HG03457 (cell line): ENCODE measurements around the gene PTBP1.

ENCODE experiments used
- ATAC-seq: cut with Tn5 transposase; IDR thresholded peaks from one replicate; pipeline ENCODE4 v1.9.1; 2021; ENCODE audit warnings: moderate number of reproducible peaks; ENCODE audit not compliant: unreplicated experiment

Gene PTBP1

DNA sequence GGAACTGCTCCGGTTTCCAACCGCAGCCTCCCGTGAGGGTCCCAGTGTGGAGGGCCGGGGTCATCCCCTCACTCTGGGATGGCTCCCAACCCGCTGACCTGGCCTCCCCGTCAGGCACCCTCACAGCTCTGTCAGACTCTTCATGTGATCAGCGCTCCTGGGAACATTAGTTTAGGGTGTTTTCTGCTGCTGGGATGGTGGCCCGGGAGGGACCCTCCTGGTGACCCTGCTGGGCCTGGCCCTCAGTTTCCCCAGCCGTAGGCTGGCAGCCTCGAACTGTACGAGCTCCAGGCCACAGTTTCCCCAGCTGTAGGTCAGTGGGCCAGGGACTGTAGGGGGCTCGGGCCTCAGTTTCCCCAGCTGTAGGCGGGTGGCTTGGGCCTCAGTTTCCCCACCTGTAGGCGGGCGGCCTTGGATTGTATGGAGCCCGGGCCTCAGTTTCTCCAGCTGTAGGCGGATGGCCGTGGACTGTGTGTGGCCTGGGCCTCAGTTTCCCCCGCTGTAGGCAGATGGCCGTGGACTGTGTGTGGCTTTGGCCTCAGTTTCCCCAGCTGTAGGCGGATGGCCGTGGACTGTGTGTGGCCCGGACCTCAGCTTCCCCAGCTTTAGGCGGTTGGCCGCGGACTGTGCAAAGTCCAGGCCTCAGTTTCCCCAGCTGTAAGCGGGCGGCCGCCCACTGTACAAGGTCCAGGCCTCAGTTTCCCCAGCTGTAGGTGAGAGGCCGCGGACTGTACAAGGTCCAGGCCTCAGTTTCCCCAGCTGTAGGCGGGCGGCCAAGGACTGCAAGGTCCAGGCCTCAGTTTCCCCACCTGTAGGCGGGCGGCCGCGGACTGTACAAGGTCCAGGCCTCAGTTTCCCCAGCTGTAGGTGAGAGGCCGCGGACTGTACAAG is 1.3 kb upstream of the PTBP1 start:
- ATAC-seq = no peak

DNA sequence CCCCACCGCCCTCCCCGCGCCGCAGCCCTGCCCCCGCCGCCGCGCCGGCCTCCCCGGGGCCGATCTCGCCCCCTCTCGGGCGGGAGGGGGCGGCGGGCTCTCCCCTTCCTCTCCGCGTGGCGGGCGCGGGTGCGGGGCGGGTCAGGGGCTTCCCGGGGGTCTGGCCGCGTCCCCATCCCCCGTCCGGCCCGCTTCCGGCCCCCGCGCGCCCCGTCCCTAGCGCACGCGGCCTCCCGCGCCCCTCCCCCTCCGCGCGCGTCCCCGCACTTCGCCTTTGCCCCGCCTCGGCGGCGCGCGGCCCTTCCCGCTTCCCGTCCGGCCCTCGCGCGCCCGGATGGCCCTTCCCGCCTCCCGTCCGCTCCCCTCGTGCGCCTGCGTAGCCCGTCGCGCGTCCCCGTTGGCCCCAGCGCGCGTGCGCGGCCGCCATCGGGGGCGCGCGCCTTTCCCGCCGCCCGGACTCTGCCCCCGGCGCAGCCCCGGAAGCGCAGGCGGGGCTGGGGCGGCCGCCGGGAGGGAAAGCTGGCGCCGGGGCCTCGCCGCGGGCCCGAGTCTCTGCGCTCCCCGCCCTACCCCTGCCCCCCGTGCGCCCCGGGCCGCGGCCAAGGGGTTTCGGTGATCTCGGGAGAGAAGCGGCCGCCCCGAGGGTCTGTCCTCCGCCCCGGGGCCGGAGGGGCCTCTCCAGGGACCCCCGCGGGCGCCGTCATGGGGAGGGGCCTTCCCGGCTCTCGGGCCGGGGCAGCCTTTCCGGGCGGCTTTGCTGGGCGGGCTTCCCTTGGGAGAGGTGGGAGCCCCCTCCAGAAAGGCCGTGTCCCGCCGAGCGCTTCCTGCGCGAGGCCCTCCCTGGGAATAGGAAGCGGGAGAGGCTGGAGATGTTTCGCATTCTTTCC is 519 bp downstream of the PTBP1 start:
- peak; percentile 22 for ATAC-seq

DNA sequence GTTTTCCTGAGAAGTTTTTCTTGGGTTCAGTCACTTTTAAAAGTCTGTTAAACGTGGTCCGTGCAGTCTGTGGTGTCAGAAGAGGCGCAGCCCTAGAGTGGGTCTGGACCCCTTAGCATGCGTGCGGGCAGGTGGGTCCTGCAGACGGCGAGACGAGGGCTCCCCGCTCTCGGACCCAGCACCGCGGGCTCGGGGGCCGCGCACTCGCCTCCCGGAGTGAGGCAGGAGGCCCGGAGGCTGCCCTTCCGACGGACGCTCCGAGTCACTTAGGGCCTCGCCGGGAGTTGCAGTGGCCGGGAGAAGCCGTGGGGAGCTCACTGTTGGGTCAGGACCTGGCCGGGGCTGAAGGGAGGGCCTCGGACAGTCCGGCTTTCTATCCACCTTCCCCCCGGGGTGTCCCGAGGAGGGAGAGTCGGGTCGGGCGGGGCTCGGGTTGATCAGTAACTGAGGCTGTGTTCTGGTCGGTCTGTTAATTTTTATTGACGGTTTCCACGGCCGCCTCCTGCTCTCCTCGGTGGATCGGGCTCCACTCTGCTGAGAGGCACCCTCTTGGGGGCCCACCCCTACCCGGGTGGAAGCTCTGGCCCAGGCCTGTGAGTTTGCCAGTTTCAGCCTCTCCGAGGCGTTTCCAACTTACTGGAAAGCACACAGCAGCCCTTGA is 1.3 kb downstream of the PTBP1 start:
- ATAC-seq = no peak

DNA sequence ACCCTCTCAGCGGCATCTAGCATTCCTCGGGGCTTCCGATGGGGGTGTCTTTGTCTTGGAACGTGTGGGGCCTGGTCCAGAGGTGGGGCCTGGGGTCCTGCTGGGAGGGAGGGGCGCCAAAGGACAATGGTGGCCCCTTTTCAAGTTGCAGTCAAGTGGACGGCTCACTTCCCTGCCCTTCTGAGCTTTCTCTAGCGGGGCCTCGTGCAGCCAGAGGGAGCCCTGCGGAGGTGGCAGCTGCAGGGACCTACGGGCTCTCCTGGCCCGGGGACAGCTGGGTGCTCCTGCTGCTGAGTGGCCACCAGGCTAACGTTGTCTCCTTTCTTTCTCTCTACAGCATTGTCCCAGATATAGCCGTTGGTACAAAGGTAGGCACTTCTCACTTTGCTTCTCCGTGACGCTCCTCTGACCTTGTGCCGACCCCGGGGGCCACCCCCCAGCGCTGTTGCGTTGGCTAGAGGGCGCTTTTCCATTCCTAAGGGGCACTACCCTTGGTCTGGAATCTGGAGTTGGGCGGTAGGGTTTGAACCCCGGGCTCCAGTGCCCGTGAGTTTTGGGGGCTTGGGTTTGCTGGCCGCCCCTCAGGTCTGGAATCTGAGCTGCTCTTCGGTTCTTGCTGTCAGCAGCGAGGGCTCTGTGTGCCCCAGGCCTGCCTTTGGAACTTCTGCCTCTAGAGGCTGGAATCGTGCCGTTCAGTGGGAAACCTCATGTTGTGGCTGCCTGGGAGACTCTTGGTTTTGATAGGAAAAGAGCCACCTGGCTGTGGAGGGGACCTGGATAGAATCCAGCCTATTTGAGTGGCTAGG is 2.0 kb downstream of the PTBP1 start:
- no peak for ATAC-seq

DNA sequence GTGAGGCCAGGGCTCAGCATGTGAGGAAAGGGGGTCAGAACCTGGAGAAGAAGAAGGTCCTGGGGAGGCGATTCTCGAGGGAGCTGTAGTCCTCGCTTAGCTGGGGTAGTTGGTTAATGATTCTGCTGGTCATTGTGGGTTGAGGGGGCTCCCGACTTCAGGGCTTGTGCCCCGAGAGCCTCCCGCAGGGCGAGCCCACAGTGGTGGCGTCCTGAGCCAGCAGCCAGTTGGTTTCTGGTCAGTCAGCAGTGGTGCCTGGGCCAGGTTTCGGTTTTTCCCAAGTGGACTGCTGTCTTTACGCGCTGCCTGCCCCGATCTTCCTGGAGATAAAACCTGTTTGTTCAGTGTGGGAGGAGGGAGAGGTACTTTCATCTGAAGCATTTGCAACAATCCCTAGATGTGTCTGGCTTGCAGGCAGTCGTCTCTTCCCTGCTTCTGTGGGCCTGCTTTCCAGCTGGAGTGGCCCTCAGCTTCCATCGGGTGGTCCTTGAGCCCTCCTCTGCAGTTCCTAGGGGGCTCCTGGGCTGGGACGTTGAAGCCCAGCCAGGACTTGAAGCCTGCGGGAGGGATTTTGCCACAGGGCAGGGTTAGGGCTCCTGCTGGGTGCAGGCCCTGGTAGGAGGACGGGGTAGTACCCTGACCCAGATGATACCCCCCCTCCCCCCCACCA is 3.2 kb downstream of the PTBP1 start:
- ATAC-seq = no peak

DNA sequence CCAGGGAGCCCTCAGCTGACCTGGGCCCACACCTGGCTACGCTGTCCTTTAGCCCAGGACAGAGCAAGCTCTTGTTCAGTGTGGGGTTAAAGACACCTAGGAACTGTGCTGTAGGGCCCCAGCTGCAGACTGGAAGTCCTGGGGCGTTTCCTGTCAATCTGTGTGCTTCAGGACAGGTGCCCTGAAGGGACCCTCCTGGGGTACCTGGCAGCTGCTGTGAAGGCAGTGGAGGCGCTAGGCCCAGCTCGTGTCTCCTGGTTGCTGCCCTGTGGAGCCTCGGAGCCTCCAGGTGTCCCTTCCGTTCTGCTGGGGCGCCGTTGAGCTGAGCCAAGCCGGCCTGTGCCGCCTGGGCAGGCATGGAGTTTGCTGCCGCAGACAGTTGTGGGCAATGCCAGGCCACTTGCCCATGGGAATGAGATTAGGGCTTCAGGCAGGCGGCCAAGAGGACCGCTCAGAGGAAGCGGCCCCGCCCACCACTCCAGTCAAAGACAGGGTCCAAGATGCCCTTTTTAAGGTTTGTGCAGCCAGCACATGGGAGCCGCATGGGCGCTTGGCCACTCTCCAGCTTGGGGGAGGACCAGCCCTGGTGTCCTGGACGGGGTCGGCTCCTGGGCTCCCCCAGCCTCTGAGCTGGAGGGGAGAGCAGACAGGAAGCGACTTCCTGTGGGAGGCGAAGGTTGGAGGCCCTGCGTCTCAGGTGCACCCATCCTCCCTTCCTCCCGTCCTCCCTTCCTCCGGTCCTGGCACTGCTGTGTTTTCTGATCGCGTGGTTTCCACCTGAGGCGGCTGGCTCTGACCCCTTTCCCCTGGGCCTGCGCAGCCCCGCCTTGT is 4.0 kb downstream of the PTBP1 start:
- no peak for ATAC-seq

DNA sequence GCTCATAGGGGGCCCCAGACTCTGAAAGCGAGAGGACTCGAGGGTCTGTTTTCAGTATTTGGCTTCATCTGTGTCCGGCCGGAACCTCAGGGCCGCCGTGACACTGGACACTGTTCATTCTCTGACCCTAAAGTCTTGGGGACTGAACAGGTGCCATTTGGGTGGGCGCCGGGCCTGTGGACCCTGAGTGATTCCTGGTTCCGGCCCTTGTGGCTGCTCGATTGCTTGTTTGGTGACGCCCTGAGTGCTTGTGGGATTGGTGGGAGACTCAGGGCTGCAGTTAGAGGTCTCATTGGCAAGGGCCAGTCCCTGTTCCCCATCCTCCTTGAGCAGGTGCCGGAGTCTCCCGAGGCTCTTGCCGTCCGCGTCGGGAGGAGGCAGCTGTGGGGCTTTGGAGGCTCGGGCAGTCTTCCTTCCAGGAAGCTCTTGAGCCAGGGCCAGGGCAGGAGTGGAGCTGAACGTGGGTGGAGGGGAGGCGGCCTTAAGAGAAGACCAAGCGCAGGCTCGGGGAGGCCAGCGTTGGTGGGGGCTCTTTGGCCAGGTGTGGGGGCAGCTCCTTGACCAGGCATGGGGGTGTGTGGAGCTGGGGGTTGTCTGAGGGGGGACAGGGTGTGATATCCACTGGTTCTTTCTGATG is 4.7 kb downstream of the PTBP1 start:
- no peak for ATAC-seq

DNA sequence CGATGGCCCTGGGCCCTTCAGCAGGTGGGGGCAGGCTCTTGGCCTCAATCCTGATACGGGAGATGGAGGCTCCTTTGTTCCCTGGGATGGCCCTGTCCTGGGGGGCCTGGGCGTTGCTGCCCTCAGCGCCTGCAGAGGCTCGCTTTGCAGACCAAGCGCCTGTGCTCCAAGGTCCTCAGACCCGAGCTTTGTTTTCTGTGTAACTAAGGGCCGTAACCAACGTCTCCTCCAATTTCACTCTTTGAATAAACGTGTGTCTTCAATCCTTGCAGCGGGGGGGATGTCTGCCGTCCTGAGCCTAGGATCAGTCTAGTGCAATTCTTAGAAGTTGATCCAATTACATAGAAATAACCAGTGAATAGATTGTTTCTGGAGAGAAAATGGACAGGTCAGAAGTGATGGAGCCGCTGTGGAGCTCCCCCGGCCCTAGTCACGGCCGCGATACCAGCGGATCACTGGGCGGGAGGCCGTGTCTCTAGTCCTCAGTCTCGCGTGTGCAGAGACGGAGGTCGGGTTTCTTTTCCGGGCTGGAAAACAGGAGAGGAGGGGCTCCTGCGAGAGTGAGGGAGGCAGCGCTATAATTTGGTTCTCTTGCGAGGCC is 5.3 kb downstream of the PTBP1 start:
- no peak for ATAC-seq

DNA sequence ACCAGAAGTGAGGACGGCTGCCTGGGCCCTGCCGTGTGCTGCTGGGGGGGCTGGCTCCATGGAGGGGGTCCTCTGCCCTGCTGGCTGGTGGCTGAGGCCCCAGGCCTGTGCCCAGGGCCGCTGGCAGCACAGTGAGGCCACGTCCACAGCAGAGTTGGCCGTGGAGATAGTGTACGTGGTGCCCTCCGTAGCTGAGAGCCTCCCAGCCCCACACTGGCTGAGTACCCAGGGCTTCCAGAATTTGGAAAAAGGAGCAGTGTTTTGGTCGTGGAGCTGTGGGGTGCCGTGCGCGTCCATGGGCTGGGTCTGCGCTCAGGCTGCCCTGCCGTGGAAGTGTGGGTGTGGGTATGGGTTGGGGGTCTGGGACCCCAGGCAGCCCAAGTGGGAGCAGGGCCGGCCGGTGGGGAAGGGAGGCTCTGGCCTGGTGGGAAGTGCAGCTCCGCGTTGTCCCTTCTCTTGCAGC is 5.9 kb downstream of the PTBP1 start:
- ATAC-seq = no peak

DNA sequence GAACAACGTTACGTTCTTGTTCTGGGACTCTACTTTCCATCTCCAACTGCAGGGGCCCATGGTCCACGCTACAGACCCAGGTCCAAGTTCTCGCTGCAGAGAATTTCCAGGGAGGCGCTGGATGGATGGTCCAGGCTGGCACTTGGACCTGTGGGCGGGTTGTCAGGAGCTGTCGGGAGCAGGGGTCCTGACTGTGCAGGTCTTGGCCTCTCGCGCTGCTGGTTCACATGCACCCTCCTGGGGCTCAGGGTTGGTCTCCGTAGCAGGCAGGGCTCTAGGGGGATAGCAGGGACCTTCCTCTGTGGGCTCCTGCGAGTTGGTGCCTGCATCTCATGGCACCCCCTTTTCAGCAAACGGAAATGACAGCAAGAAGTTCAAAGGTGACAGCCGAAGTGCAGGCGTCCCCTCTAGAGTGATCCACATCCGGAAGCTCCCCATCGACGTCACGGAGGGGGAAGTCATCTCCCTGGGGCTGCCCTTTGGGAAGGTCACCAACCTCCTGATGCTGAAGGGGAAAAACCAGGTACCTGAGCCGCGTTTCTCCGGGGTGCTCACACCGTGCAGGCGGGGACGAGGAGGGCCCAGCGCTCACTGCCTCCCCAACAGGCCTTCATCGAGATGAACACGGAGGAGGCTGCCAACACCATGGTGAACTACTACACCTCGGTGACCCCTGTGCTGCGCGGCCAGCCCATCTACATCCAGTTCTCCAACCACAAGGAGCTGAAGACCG is 6.6 kb downstream of the PTBP1 start:
- no peak for ATAC-seq

DNA sequence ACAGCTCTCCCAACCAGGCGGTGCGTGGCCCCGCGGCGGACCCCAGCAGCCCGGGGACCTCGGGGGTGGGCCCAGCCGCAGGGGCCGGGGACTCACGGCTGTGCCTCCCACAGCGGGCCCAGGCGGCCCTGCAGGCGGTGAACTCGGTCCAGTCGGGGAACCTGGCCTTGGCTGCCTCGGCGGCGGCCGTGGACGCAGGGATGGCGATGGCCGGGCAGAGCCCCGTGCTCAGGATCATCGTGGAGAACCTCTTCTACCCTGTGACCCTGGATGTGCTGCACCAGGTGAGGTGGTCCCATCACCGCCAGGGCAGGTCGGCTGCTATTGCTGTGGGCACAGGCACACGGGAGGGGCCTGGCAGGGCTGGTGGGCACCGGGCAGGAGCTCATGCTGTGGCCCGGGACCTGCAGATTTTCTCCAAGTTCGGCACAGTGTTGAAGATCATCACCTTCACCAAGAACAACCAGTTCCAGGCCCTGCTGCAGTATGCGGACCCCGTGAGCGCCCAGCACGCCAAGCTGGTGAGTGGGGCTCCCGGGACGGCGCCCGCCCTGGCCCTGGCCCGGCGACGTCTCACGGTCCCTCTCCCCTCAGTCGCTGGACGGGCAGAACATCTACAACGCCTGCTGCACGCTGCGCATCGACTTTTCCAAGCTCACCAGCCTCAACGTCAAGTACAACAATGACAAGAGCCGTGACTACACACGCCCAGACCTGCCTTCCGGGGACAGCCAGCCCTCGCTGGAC is 7.3 kb downstream of the PTBP1 start:
- no peak for ATAC-seq

DNA sequence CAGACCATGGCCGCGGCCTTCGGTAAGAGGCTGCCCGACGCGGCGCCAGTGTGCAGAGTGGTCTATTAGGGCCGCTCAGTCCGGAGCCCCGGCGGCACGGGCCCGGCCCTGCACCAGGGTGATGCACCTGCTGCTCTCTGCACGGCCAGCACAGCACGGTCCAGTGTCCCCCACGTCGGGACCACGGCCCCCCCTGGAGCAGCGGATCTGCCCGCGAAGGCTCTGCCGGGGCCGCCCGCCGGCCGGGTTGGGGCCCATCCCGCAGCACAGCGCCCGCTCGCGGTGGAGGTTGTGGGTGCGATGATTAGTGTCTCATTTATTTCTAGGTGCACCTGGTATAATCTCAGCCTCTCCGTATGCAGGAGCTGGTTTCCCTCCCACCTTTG is 7.9 kb downstream of the PTBP1 start:
- ATAC-seq = no peak

DNA sequence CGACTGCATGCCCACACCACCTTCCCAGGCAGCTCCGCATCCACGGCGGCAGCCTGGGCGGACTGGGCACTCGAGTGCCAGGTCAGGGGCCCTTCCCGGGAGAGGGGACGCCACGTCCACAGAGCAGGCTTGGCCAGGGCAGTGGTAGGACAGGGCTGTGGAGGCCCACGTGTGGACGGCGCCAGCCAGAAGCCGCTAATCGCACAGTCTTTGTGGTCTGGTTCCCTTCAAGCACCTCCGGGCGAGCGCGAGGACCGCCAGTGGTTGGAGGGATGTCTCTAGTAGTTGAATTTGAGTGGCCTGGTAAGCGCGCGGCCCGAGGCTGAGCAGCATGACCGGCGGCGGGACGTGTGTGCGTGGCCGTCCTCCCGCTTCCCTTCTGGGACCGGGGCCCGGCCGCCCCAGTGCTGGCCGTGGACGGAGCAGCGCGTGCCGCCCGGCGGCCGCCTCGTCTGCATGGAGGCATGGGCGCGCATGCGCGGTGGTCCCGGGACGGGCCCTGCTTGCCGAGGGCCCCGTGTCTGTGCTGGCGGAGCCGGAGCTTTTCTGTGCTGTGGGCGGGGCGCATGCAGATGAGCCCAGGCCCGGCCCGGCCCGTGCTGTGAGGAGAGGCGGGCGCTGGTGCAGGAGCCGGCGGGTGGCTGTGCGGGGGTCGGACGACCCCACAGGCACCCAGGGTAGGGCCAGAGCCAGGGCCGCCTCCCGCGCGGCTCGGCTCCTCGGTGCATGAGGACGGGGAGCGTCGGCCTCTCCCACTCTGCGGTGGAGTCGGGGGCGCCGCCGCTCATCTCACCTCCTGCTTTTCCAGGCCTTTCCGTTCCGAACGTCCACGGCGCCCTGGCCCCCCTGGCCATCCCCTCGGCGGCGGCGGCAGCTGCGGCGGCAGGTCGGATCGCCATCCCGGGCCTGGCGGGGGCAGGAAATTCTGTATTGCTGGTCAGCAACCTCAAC is 8.6 kb downstream of the PTBP1 start:
- no peak for ATAC-seq

DNA sequence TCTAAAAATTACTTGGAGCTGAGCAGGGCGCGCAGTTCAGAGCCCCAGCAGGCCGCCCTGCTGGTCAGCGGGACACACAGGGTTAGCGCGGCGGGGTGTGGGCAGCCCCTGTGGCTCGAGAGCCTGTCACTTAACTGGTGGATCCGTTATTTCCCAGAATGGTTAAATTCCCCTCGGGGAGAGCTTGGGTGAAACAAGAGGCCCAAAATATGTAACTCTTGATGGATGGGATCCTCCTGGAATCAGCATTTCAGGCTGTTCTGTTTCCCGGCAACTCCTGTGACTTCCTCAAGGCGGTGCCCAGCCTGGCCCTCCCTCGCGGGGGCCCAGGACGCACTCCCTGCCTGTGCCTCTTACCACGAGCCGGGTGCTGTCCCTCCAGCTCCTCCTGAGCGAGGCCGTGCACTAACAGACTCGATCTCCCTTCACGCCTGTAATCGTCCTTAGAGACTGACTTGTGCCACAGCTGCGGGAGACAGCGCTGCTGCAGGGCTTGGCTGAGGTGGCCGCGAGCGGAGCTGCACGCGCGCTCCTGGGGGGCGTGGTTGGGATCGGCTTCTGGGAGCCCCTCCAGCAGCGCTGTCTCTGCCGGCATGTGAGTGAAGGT is 9.7 kb downstream of the PTBP1 start:
- no peak for ATAC-seq
